ENCODE measurements around the gene PATJ.

DNA sequence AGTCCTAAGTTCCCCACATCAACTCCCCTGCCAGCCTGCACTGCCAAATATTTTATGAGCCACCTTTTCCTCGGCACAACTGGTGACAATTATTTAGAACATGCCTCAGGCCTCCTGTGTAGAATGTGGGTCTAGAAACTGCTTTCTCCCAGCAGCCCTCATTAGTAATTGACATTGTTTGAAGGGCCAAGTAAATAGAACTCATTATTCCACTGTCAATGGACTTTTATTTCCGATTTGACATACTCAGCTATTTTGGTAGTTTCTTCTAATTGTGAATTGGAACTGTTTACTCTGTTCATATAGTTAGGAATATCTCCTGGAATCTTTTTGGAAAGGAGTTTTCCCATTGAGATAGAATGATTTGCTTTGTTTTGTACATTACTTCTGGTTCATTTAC is 283.6 kb downstream of the PATJ start:
- TF ChIP-seq, protein P1, sequence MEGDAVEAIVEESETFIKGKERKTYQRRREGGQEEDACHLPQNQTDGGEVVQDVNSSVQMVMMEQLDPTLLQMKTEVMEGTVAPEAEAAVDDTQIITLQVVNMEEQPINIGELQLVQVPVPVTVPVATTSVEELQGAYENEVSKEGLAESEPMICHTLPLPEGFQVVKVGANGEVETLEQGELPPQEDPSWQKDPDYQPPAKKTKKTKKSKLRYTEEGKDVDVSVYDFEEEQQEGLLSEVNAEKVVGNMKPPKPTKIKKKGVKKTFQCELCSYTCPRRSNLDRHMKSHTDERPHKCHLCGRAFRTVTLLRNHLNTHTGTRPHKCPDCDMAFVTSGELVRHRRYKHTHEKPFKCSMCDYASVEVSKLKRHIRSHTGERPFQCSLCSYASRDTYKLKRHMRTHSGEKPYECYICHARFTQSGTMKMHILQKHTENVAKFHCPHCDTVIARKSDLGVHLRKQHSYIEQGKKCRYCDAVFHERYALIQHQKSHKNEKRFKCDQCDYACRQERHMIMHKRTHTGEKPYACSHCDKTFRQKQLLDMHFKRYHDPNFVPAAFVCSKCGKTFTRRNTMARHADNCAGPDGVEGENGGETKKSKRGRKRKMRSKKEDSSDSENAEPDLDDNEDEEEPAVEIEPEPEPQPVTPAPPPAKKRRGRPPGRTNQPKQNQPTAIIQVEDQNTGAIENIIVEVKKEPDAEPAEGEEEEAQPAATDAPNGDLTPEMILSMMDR (IDR thresholded peaks at IDR 0.05 in 8 of 11, conservative IDR thresholded peaks at IDR 0.05 in 3 of 11) = no peak
- TF ChIP-seq POLR2A (IDR thresholded peaks at IDR 0.05) (no peak), POLR2AphosphoS5 (IDR thresholded peaks at IDR 0.05) (no peak)
